Measurements from ENCODE around the gene CNTNAP1.
"Not testable (repeated sequence)": the region's sequence is repeated elsewhere in the genome, so short reads cannot be mapped to it uniquely, and the experiment has no call there.

The CNTNAP1 gene

GRCh38 chr17:42725143-42725542 lies 42.8 kb downstream of the CNTNAP1 start:
- Histone ChIP-seq H3K27me3 (ENCODE audit: insufficient read depth, low read length) (no peaks in the 10 kb centered on the region), H3K27ac (ENCODE audit: low read depth, low read length, poor library complexity, severe bottlenecking) (no peak overlapping the region), H3K4me1 (ENCODE audit: insufficient read depth, low read length, severe bottlenecking) (no peaks in the 10 kb centered on the region), H3K9me2 (ENCODE audit: low read depth, low read length) (no peaks in the 10 kb centered on the region), H3K4me3 (ENCODE audit: low read depth, low read length, poor library complexity, severe bottlenecking) (no peak overlapping the region), H3K36me3 (ENCODE audit: insufficient read depth, low read length) (peaks cover 67% of the 10 kb centered on the region), H2AFZ (ENCODE audit: low read length) (no peak overlapping the region), H3K79me2 (ENCODE audit: insufficient read depth, low read length) (no peaks in the 10 kb centered on the region), H3K9me3 (ENCODE audit: low read length) (no peaks in the 10 kb centered on the region), H4K20me1 (ENCODE audit: insufficient read depth, low read length) (no peaks in the 10 kb centered on the region), H3K9ac (ENCODE audit: low read length) (no peak overlapping the region), H3K4me2 (ENCODE audit: low read length) (no peak overlapping the region), H3F3A (ENCODE audit: insufficient read depth, low read length) (no peaks in the 10 kb centered on the region)
- TF ChIP-seq CTCF (IDR thresholded peaks at IDR 0.05; ENCODE audit: low read length), result no peak
- no peak for TF ChIP-seq EZH2 (IDR thresholded peaks at IDR 0.05; ENCODE audit: borderline replicate concordance, low read length)

GRCh38 chr17:42740699-42741098 lies 58.4 kb downstream of the CNTNAP1 start:
- peaks cover 24% of the 10 kb centered on the region for H3K4me1 ChIP-seq (ENCODE audit: insufficient read depth, low read length, severe bottlenecking)
- H3K9me3 ChIP-seq (ENCODE audit: low read length), result no peaks in the 10 kb centered on the region
- H3K4me3 ChIP-seq (ENCODE audit: low read depth, low read length, poor library complexity, severe bottlenecking), result no peak overlapping the region
- no peaks in the 10 kb centered on the region for H3K9me2 ChIP-seq (ENCODE audit: low read depth, low read length)
- H3K9ac ChIP-seq (ENCODE audit: low read length), result no peak overlapping the region
- H3K27ac ChIP-seq (ENCODE audit: low read depth, low read length, poor library complexity, severe bottlenecking), result no peak overlapping the region
- H3F3A ChIP-seq (ENCODE audit: insufficient read depth, low read length), result no peaks in the 10 kb centered on the region
- no peak overlapping the region for H2AFZ ChIP-seq (ENCODE audit: low read length)
- no peaks in the 10 kb centered on the region for H4K20me1 ChIP-seq (ENCODE audit: insufficient read depth, low read length)
- H3K36me3 ChIP-seq (ENCODE audit: insufficient read depth, low read length), result peaks cover 8% of the 10 kb centered on the region
- H3K4me2 ChIP-seq (ENCODE audit: low read length), result no peak overlapping the region
- TF ChIP-seq EZH2 (IDR thresholded peaks at IDR 0.05; ENCODE audit: borderline replicate concordance, low read length) (no peak), CTCF (IDR thresholded peaks at IDR 0.05; ENCODE audit: low read length) (no peak)
- peaks cover 26% of the 10 kb centered on the region for H3K79me2 ChIP-seq (ENCODE audit: insufficient read depth, low read length)
- no peaks in the 10 kb centered on the region for H3K27me3 ChIP-seq (ENCODE audit: insufficient read depth, low read length)

GRCh38 chr17:42742916-42743315 lies 60.6 kb downstream of the CNTNAP1 start:
- not testable (repeated sequence) for H3K27me3 ChIP-seq (ENCODE audit: insufficient read depth, low read length); H3K36me3 ChIP-seq (ENCODE audit: insufficient read depth, low read length); H3K27ac ChIP-seq (ENCODE audit: low read depth, low read length, poor library complexity, severe bottlenecking); H2AFZ ChIP-seq (ENCODE audit: low read length); H3F3A ChIP-seq (ENCODE audit: insufficient read depth, low read length); H3K9ac ChIP-seq (ENCODE audit: low read length); H4K20me1 ChIP-seq (ENCODE audit: insufficient read depth, low read length); H3K9me3 ChIP-seq (ENCODE audit: low read length); H3K9me2 ChIP-seq (ENCODE audit: low read depth, low read length)
- peaks cover 23% of the 10 kb centered on the region for H3K79me2 ChIP-seq (ENCODE audit: insufficient read depth, low read length)
- peak overlapping the region; percentile 93; the same call in 1 of the 2 replicates for H3K4me2 ChIP-seq (ENCODE audit: low read length)
- peaks cover 24% of the 10 kb centered on the region for H3K4me1 ChIP-seq (ENCODE audit: insufficient read depth, low read length, severe bottlenecking)
- H3K4me3 ChIP-seq (ENCODE audit: low read depth, low read length, poor library complexity, severe bottlenecking), result peak overlapping the region; percentile 66

- no peaks in the 10 kb centered on the region for H3K9me2 ChIP-seq (ENCODE audit: low read depth, low read length)
- H3K9me3 ChIP-seq (ENCODE audit: low read length), result no peaks in the 10 kb centered on the region
- no peak for TF ChIP-seq CTCF (IDR thresholded peaks at IDR 0.05; ENCODE audit: low read length)
- TF ChIP-seq EZH2 (IDR thresholded peaks at IDR 0.05; ENCODE audit: borderline replicate concordance, low read length), result no peak
- no peaks in the 10 kb centered on the region for H3K27me3 ChIP-seq (ENCODE audit: insufficient read depth, low read length)
- H3K4me2 ChIP-seq (ENCODE audit: low read length), result peak overlapping the region; percentile 93
- peaks cover 8% of the 10 kb centered on the region; the same call in 1 of the 2 replicates for H3K36me3 ChIP-seq (ENCODE audit: insufficient read depth, low read length)
- peak overlapping the region; percentile 68 for H3K9ac ChIP-seq (ENCODE audit: low read length)
- H4K20me1 ChIP-seq (ENCODE audit: insufficient read depth, low read length), result no peaks in the 10 kb centered on the region
- H3K4me3 ChIP-seq (ENCODE audit: low read depth, low read length, poor library complexity, severe bottlenecking), result peak overlapping the region; percentile 66
- no peaks in the 10 kb centered on the region for H3F3A ChIP-seq (ENCODE audit: insufficient read depth, low read length)
- H2AFZ ChIP-seq (ENCODE audit: low read length), result no peak overlapping the region
- peaks cover 24% of the 10 kb centered on the region for H3K4me1 ChIP-seq (ENCODE audit: insufficient read depth, low read length, severe bottlenecking)
- H3K27ac ChIP-seq (ENCODE audit: low read depth, low read length, poor library complexity, severe bottlenecking), result peak overlapping the region; percentile 26
- H3K79me2 ChIP-seq (ENCODE audit: insufficient read depth, low read length), result peaks cover 23% of the 10 kb centered on the region
Observed at GRCh38 chr17:42743595-42744282, 61.4 kb downstream of the CNTNAP1 start.
